GM18858 (cell line): ENCODE data around the gene IHH.

Source experiments
- ATAC-seq: cut with Tn5 transposase; IDR thresholded peaks from one replicate; pipeline ENCODE4 v1.9.1; 2021; ENCODE audit not compliant: unreplicated experiment

The IHH gene

GRCh38 chr2:219060821-219061791 is at the start of gene IHH:
Gene IHH, minus strand, starts transcription at chr2:219060921. Its CDS starts 454 bp downstream, at chr2:219060467.
- no peak for ATAC-seq

- ATAC-seq: no peak
Observed at GRCh38 chr2:219109471-219109870, 48.8 kb upstream of the IHH start.

GRCh38 chr2:219107758-219108157 is 47.0 kb upstream of the IHH start:
- no peak for ATAC-seq

- ATAC-seq: no peak
Observed at GRCh38 chr2:219106251-219106650, 45.5 kb upstream of the IHH start.

GRCh38 chr2:219104107-219105035 is 43.6 kb upstream of the IHH start:
- no peak for ATAC-seq

GRCh38 chr2:219099329-219099728 is 38.6 kb upstream of the IHH start:
- ATAC-seq: no peak

- ATAC-seq: no peak
Observed at GRCh38 chr2:219095406-219095935, 34.8 kb upstream of the IHH start.

- no peak for ATAC-seq
Observed at GRCh38 chr2:219094171-219094570, 33.5 kb upstream of the IHH start.

GRCh38 chr2:219090436-219091299 is 29.9 kb upstream of the IHH start:
- ATAC-seq: no peak

- no peak for ATAC-seq
Observed at GRCh38 chr2:219089330-219089729, 28.6 kb upstream of the IHH start.

GRCh38 chr2:219087848-219088247 is 27.1 kb upstream of the IHH start:
- no peak for ATAC-seq

GRCh38 chr2:219087361-219087760 is 26.6 kb upstream of the IHH start:
- ATAC-seq: no peak

GRCh38 chr2:219086196-219086595 is 25.5 kb upstream of the IHH start:
- no peak for ATAC-seq

- ATAC-seq: no peak
Observed at GRCh38 chr2:219084791-219085190, 24.1 kb upstream of the IHH start.

- no peak for ATAC-seq
Observed at GRCh38 chr2:219082332-219082958, 21.7 kb upstream of the IHH start.

GRCh38 chr2:219081701-219082331 is 21.1 kb upstream of the IHH start:
- no peak for ATAC-seq

GRCh38 chr2:219081096-219081495 is 20.4 kb upstream of the IHH start:
- no peak for ATAC-seq

GRCh38 chr2:219079417-219079816 is 18.7 kb upstream of the IHH start:
- no peak for ATAC-seq

GRCh38 chr2:219078951-219079350 is 18.2 kb upstream of the IHH start:
- no peak for ATAC-seq
